Measurements from ENCODE around the gene CLMN.
A peak's percentile ranks its signal among the peaks of the same experiment; 100 is the strongest.

CLMN gene

GRCh38 chr14:95185033-95185766 is 134.5 kb downstream of the CLMN start:
- Histone ChIP-seq H3K27me3 (ENCODE audit: insufficient read depth, poor library complexity, severe bottlenecking) (no peaks in the 10 kb centered on the region), H3K27ac (replicated peaks) (peak overlapping the region; percentile 92), H3K4me3 (replicated peaks; ENCODE audit: insufficient read depth, low read length) (peak overlapping the region; percentile 28)
- no peak for TF ChIP-seq GABPA (IDR thresholded peaks at IDR 0.05; ENCODE audit: low read depth)
- TF ChIP-seq POLR2AphosphoS5 (IDR thresholded peaks at IDR 0.05; ENCODE audit: low read depth): peak; percentile 92
- TF ChIP-seq, protein P1, sequence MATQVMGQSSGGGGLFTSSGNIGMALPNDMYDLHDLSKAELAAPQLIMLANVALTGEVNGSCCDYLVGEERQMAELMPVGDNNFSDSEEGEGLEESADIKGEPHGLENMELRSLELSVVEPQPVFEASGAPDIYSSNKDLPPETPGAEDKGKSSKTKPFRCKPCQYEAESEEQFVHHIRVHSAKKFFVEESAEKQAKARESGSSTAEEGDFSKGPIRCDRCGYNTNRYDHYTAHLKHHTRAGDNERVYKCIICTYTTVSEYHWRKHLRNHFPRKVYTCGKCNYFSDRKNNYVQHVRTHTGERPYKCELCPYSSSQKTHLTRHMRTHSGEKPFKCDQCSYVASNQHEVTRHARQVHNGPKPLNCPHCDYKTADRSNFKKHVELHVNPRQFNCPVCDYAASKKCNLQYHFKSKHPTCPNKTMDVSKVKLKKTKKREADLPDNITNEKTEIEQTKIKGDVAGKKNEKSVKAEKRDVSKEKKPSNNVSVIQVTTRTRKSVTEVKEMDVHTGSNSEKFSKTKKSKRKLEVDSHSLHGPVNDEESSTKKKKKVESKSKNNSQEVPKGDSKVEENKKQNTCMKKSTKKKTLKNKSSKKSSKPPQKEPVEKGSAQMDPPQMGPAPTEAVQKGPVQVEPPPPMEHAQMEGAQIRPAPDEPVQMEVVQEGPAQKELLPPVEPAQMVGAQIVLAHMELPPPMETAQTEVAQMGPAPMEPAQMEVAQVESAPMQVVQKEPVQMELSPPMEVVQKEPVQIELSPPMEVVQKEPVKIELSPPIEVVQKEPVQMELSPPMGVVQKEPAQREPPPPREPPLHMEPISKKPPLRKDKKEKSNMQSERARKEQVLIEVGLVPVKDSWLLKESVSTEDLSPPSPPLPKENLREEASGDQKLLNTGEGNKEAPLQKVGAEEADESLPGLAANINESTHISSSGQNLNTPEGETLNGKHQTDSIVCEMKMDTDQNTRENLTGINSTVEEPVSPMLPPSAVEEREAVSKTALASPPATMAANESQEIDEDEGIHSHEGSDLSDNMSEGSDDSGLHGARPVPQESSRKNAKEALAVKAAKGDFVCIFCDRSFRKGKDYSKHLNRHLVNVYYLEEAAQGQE (IDR thresholded peaks at IDR 0.05; ENCODE audit: insufficient replicate concordance, low read depth): peak; percentile 69
- DNase-seq (ENCODE audit: low read depth in 1 of 2, low spot score in 1 of 2): peak; percentile 82 to 94

DNA sequence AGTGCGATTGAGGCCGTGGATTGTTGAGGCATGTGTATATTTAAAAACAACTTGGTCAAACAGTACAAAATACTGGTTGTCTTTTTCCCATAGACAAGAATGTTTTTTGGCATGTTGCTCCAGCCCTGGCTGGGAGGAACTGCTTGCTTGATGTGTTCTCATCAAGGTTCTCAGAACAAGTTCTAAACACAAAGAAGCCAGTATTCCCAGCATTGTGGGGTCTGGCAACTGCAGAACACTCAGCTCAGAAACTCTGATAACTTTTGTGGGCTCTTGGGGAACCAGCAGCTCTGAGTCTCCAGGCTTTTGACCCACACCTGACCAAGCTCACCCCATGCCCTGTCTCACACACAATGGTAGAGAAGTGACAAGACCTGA is 135.3 kb downstream of the CLMN start:
- Histone ChIP-seq H3K27me3 (ENCODE audit: insufficient read depth, poor library complexity, severe bottlenecking) (no peaks in the 10 kb centered on the region), H3K4me3 (replicated peaks; ENCODE audit: insufficient read depth, low read length) (no peak overlapping the region), H3K27ac (replicated peaks) (peak overlapping the region; percentile 92)
- TF ChIP-seq, protein P1 (IDR thresholded peaks at IDR 0.05; ENCODE audit: insufficient replicate concordance, low read depth): no peak
- no peak for TF ChIP-seq POLR2AphosphoS5 (IDR thresholded peaks at IDR 0.05; ENCODE audit: low read depth)
- TF ChIP-seq CTCF (IDR thresholded peaks at IDR 0.05; ENCODE audit: insufficient read depth, low read length): no peak
- no peak for TF ChIP-seq GABPA (IDR thresholded peaks at IDR 0.05; ENCODE audit: low read depth)
- TF ChIP-seq SPI1 (IDR thresholded peaks at IDR 0.05; ENCODE audit: borderline replicate concordance, low read depth): no peak
- DNase-seq (ENCODE audit: low read depth in 1 of 2, low spot score in 1 of 2): no peak

DNA sequence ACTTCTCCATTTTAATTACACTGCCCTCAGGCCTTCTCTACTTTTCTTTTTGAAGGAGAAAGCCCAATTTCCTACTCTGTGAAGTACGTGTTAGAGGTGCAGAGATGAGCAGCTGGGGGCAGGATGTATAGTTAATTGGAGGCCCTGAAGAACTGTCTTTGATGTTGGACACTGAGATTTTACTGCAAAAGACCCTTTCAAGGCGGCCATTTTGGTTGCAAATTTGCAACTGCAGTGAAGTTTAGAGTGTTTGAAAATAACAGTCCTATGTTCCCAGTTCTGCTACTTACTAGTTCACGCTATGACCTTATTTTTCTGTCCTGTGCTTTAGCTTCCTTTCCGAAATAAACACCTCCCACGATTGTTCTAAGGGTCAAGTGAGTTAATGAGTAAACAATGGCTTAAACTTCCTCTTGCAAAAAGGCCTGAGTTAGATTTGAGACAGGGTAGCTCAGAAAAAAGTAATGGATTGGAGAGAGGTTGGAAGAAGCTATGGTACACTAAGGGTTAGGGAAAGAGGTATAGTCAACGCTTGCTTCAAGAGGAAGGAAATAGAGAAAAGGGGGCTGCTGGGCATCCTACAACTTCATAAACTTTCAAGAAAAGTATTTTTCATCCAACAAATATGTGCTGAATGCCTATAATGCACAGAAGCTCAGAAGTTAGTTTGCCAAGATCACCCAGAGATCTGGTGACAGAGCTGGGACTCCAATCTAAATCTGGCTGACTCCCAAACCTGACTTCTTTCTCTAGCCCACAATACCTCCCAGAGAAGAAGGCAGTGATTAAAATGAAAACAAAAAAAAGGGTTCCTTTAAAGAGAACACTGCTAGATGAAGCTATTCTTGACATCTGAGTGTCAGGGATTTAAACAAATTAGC is 135.9 kb downstream of the CLMN start:
- no peak for DNase-seq (ENCODE audit: low read depth in 1 of 2, low spot score in 1 of 2)
- H3K4me3 ChIP-seq (replicated peaks; ENCODE audit: insufficient read depth, low read length): no peak overlapping the region
- H3K27ac ChIP-seq (replicated peaks): peak overlapping the region; percentile 48
- TF ChIP-seq CTCF (IDR thresholded peaks at IDR 0.05; ENCODE audit: insufficient read depth, low read length) (no peak), GABPA (IDR thresholded peaks at IDR 0.05; ENCODE audit: low read depth) (no peak), SPI1 (IDR thresholded peaks at IDR 0.05; ENCODE audit: borderline replicate concordance, low read depth) (no peak), POLR2AphosphoS5 (IDR thresholded peaks at IDR 0.05; ENCODE audit: low read depth) (no peak)
- TF ChIP-seq, protein P1 (IDR thresholded peaks at IDR 0.05; ENCODE audit: insufficient replicate concordance, low read depth): no peak
- H3K27me3 ChIP-seq (ENCODE audit: insufficient read depth, poor library complexity, severe bottlenecking): no peaks in the 10 kb centered on the region
